IMR-90 (cell line): Measurements from ENCODE around the gene PAPPA. TPM values are rescaled to one million over a fixed set of nuclear protein-coding genes. Genes with fewer than 3 reads are reported as not detected.

Experiments used
- ATAC-seq: fragments of 200-7000 bp; cut with Tn5 transposase; 2 replicates; pipeline ENCODE4 v1.9.1; 2020; ENCODE audit warnings: low read depth, mild to moderate bottlenecking, moderate library complexity
- BruUV-seq: library from RNA; stranded (reverse); fragments of 400-500 nt; replicated peaks from 2 replicates; lab custom pipeline; 2021; lab: Mats Ljungman, UMichigan
- CTCF ChIA-PET: fragments of 300-600 bp; formaldehyde crosslinking; extraction: SDS; loops from one replicate; lab custom pipeline; 2021; ENCODE audit warnings: antibody characterized with exemption; lab: Yijun Ruan, JAX
- POLR2A ChIA-PET: fragments of 300-600 bp; sonication (Branson Sonifier 250); formaldehyde crosslinking; loops from one replicate; lab custom pipeline; 2022; ENCODE audit warnings: antibody characterized with exemption; ENCODE audit not compliant: unreplicated experiment; lab: Charles Lee
- DNase-seq: peaks from one replicate; pipeline ENCODE4 v3.0.0; 2013
- H2AFZ ChIP-seq: replicated peaks from 2 replicates; pipeline ENCODE3; 2013; ENCODE audit warnings: low read length, mild to moderate bottlenecking; ENCODE audit not compliant: poor library complexity
- H2AK5ac ChIP-seq: 2 replicates; pipeline ENCODE4 v1.6.1; 2013; ENCODE audit warnings: low read depth, low read length, inconsistent platforms
- H2AK9ac ChIP-seq: replicated peaks from 2 replicates; pipeline ENCODE3; 2013; ENCODE audit warnings: mild to moderate bottlenecking, low read depth, low read length, moderate library complexity; ENCODE audit not compliant: poor library complexity
- H2BK120ac ChIP-seq: 2 replicates; pipeline ENCODE4 v1.6.1; 2013; ENCODE audit warnings: low read depth, low read length, inconsistent platforms
- H2BK15ac ChIP-seq: 3 replicates; pipeline ENCODE4 v1.6.1; 2013; ENCODE audit warnings: low read depth, low read length, inconsistent platforms
- H2BK20ac ChIP-seq: 2 replicates; pipeline ENCODE4 v1.6.1; 2013; ENCODE audit warnings: low read depth, mild to moderate bottlenecking, inconsistent platforms, low read length, moderate library complexity
- H2BK5ac ChIP-seq: 2 replicates; pipeline ENCODE4 v1.6.1; 2013; ENCODE audit warnings: mild to moderate bottlenecking, low read depth, low read length, inconsistent platforms; ENCODE audit not compliant: poor library complexity, severe bottlenecking
- H3K14ac ChIP-seq: replicated peaks from 2 replicates; pipeline ENCODE4 v1.6.1; 2013; ENCODE audit warnings: low read depth, low read length, inconsistent platforms
- H3K18ac ChIP-seq: 2 replicates; pipeline ENCODE4 v1.6.1; 2013; ENCODE audit warnings: low read depth, low read length, control low read depth
- H3K23ac ChIP-seq: 2 replicates; pipeline ENCODE4 v1.6.1; 2013; ENCODE audit warnings: low read depth, low read length, inconsistent platforms
- H3K27ac ChIP-seq: 2 replicates; pipeline ENCODE4 v1.5.1; 2013; ENCODE audit warnings: mild to moderate bottlenecking, control low read depth, low read length; ENCODE audit not compliant: insufficient read depth
- H3K27me3 ChIP-seq: 2 replicates; pipeline ENCODE4 v1.6.1; 2013; ENCODE audit warnings: low read length; ENCODE audit not compliant: control insufficient read depth, insufficient read depth
- H3K36me3 ChIP-seq: 2 replicates; pipeline ENCODE4 v1.6.1; 2013; ENCODE audit warnings: low read length, mixed read lengths; ENCODE audit not compliant: control insufficient read depth, insufficient read depth
- H3K4ac ChIP-seq: 2 replicates; pipeline ENCODE4 v1.6.1; 2013; ENCODE audit warnings: low read depth, low read length, inconsistent platforms
- H3K4me1 ChIP-seq: 2 replicates; pipeline ENCODE4 v1.6.1; 2013; ENCODE audit warnings: low read length, mixed read lengths; ENCODE audit not compliant: control insufficient read depth, insufficient read depth
- H3K4me2 ChIP-seq: 2 replicates; pipeline ENCODE4 v1.6.1; 2013; ENCODE audit warnings: low read depth, mild to moderate bottlenecking, control low read depth, low read length, moderate library complexity
- H3K4me3 ChIP-seq: 2 replicates; pipeline ENCODE4 v1.5.1; 2013; ENCODE audit warnings: low read depth, mild to moderate bottlenecking, control low read depth, low read length, moderate library complexity; ENCODE audit not compliant: insufficient read depth
- H3K56ac ChIP-seq: 2 replicates; pipeline ENCODE4 v1.6.1; 2013; ENCODE audit warnings: low read length, inconsistent platforms; ENCODE audit not compliant: insufficient read depth; ENCODE audit errors: extremely low read depth
- H3K79me1 ChIP-seq, 2 experiments: 2 replicates each; pipeline ENCODE4 v1.6.1; 2013; ENCODE audit warnings: low read length in 2 of 2, inconsistent platforms in 1 of 2, low read depth in 1 of 2
- H3K9ac ChIP-seq: 2 replicates; pipeline ENCODE4 v1.6.1; 2013; ENCODE audit warnings: low read depth, low read length, control low read depth
- H3K9me1 ChIP-seq: 2 replicates; pipeline ENCODE4 v1.6.1; 2013; ENCODE audit warnings: low read length, inconsistent platforms; ENCODE audit not compliant: insufficient read depth
- H3K9me3 ChIP-seq: 2 replicates; pipeline ENCODE4 v1.6.1; 2013; ENCODE audit warnings: low read length; ENCODE audit not compliant: control insufficient read depth, insufficient read depth
- H4K20me1 ChIP-seq: 2 replicates; pipeline ENCODE4 v1.6.1; 2013; ENCODE audit warnings: low read length, inconsistent platforms; ENCODE audit not compliant: insufficient read depth
- H4K5ac ChIP-seq: 2 replicates; pipeline ENCODE4 v1.6.1; 2013; ENCODE audit warnings: mild to moderate bottlenecking, low read depth, low read length, control low read depth
- H4K8ac ChIP-seq, 2 experiments: 2 replicates each; pipeline ENCODE4 v1.6.1; 2013; ENCODE audit warnings: low read depth in 2 of 2, low read length in 2 of 2, control low read depth in 1 of 2, inconsistent platforms in 1 of 2
- H4K91ac ChIP-seq: 2 replicates; pipeline ENCODE4 v1.6.1; 2013; ENCODE audit warnings: low read depth, low read length, inconsistent platforms; ENCODE audit not compliant: insufficient read depth
- MAFK ChIP-seq: IDR thresholded peaks from 2 replicates; pipeline ENCODE4 v1.6.1; 2012; ENCODE audit warnings: low read depth, low read length, improper control_type of control experiment
- RCOR1 ChIP-seq: IDR thresholded peaks from 2 replicates; pipeline ENCODE4 v1.6.1; 2012; ENCODE audit warnings: mild to moderate bottlenecking, low read length, improper control_type of control experiment; ENCODE audit not compliant: insufficient replicate concordance
- WGBS, 2 experiments: methylation state at CpG; one replicate each; pipeline versions ENCODE4 v1.1.5 to v1.1.7; 2013; ENCODE audit warnings: missing lambda C conversion rate in 2 of 2; ENCODE audit not compliant: insufficient read length in 1 of 2; ENCODE audit errors: extremely low coverage in 2 of 2; 5-methylcytosine and 5-hydroxymethylcytosine counted together
- dilution Hi-C: fragments of 300-500 bp; cut with HindIII; formaldehyde crosslinking; loops from one replicate; pipeline ENCODE4 v1.14.3; 2018; ENCODE audit warnings: low sequenced_read_pairs; ENCODE audit not compliant: unreplicated experiment
- in situ Hi-C: fragments of 300-500 bp; cut with MboI; formaldehyde crosslinking; loops from 3 replicates; pipeline ENCODE4 v1.14.3; 2019; ENCODE audit warnings: low sequenced_read_pairs, inconsistent platforms, mixed read lengths
- intact Hi-C: fragments of 100-400 bp; cut with micrococcal nuclease; formaldehyde crosslinking; loops from 2 replicates; pipeline ENCODE4 v1.10.0; 2022
- polyA plus RNA-seq, 3 experiments: library from polyadenylated mRNA; depleted of rRNA; stranded (reverse); fragments of >200 nt; gene quantifications; 2 replicates each; pipeline ENCODE4 v1.2.3, GENCODE V29; 2012; ENCODE audit warnings: low replicate concordance in 1 of 3
- total RNA-seq: library from RNA; depleted of rRNA; stranded (reverse); fragments of >200 nt; gene quantifications from 2 replicates; pipeline ENCODE4 v1.2.3, GENCODE V29; 2012

PAPPA gene
- total and polyA plus RNA-seq, 2 of the 4 experiments (the other 2 are of a cell fraction), result 8.3 to 12.4 TPM

GRCh38 chr9:116320290-116320689 is 166.7 kb downstream of the PAPPA start:
- H3K9ac ChIP-seq, result no peak overlapping the region
- H3K79me1 ChIP-seq, result peaks cover 0 to 5% of the 10 kb centered on the region in 2 experiments; a peak in 1 of 4 replicates
- H2BK120ac ChIP-seq, result no peak overlapping the region
- in situ Hi-C loops (no loop called here), intact Hi-C loops (no loop called here), dilution Hi-C loops (no loop called here)
- ChIA-PET POLR2A (no interaction called here), CTCF (no interaction called here)
- H4K91ac ChIP-seq, result no peak overlapping the region
- no peak overlapping the region for H3K4ac ChIP-seq
- no peak overlapping the region for H3K27ac ChIP-seq
- H3K23ac ChIP-seq, result no peak overlapping the region
- H3K4me1 ChIP-seq, result peaks cover 3% of the 10 kb centered on the region; the same call in 1 of the 2 replicates
- H3K9me1 ChIP-seq, result peaks cover 6% of the 10 kb centered on the region; the same call in 1 of the 2 replicates
- no peak overlapping the region for H3K14ac ChIP-seq
- no peak overlapping the region for H3K56ac ChIP-seq
- no CpG with 5 or more reads among the region's 3 CpGs for WGBS, 2 experiments
- H4K5ac ChIP-seq, result no peak overlapping the region
- no peak overlapping the region for H2BK5ac ChIP-seq
- no peak overlapping the region for H2BK20ac ChIP-seq
- peaks cover 5% of the 10 kb centered on the region; the same call in 1 of the 2 replicates for H4K20me1 ChIP-seq
- no peaks in the 10 kb centered on the region for H3K27me3 ChIP-seq
- peaks cover 52% of the 10 kb centered on the region for H3K36me3 ChIP-seq
- H3K4me3 ChIP-seq, result no peak overlapping the region
- no peak overlapping the region for H2AK5ac ChIP-seq
- no peaks in the 10 kb centered on the region for H3K9me3 ChIP-seq
- H2AK9ac ChIP-seq, result no peak overlapping the region
- no peak overlapping the region for H3K4me2 ChIP-seq
- no peak for TF ChIP-seq RCOR1
- TF ChIP-seq MAFK, result no peak
- H2BK15ac ChIP-seq, result no peak overlapping the region
- ATAC-seq (no peak), DNase-seq (no peak)
- H4K8ac ChIP-seq, result no peak overlapping the region
- H3K18ac ChIP-seq, result no peak overlapping the region
- no TSS peak for BruUV-seq
- no peak overlapping the region for H2AFZ ChIP-seq
